K562 (cell line): ENCODE results near the gene TNIP2.

Experiments
- EP300 ChIP-seq: IDR thresholded peaks from 2 replicates; pipeline ENCODE4 v1.6.1; 2012; ENCODE audit warnings: low read length, improper control_type of control experiment
- GABPA ChIP-seq: fragments of 200-800 bp; sonication (Bioruptor generic); conservative IDR thresholded peaks from 2 replicates; pipeline ENCODE4 v1.6.1; 2016; ENCODE audit warnings: low read depth, missing genetic modification characterization, missing compliant biosample characterization
- GATAD2B ChIP-seq: fragments of 450-650 bp; IDR thresholded peaks from 2 replicates; pipeline ENCODE4 v1.6.1; 2017; ENCODE audit warnings: mild to moderate bottlenecking, borderline replicate concordance
- NFYB ChIP-seq: IDR thresholded peaks from 2 replicates; pipeline ENCODE4 v1.6.1; 2011; ENCODE audit warnings: mild to moderate bottlenecking, moderate library complexity; ENCODE audit not compliant: insufficient read length; ENCODE audit errors: extremely low read depth
- POLR3G ChIP-seq: IDR thresholded peaks from 2 replicates; pipeline ENCODE4 v1.6.1; 2011; ENCODE audit not compliant: insufficient read length, insufficient replicate concordance; ENCODE audit errors: extremely low read depth
- PYGO2 ChIP-seq: fragments of 450-650 bp; IDR thresholded peaks from 2 replicates; pipeline ENCODE4 v1.6.1; 2016; ENCODE audit warnings: mild to moderate bottlenecking, missing genetic modification characterization, moderate library complexity, missing compliant biosample characterization
- ZNF197 ChIP-seq: fragments of 200-800 bp; sonication (Bioruptor generic); IDR thresholded peaks from 2 replicates; pipeline ENCODE4 v1.6.1; 2016; ENCODE audit warnings: low read depth, missing genetic modification characterization, missing compliant biosample characterization
- TF ChIP-seq, protein P1 (sequence below): sonication (generic); formaldehyde crosslinking; IDR thresholded peaks from 2 replicates; pipeline ENCODE4 v1.8.1; 2023; ENCODE audit warnings: mild to moderate bottlenecking, missing genetic modification reagents

DNA sequence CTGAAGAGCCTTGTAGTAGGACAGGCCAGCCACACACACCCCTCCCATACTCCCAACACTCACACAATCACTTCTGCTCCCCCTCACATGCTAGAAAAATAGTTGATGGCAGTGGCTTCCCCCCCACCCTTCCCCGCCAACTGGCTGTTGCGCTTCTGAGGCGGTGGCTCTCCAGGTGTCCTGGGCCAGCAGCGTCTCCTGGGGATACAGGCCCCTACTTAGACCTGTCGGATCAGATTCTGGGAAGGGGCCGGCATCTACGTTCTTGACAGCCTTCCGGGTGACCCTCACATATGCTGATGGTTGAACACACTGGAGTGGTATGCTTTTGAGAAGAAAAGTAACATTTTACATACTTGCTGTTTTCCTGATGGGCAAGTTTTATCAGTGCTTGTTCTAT lies 39.9 kb downstream of the TNIP2 start:
- TF ChIP-seq ZNF197 (no peak), EP300 (no peak), GATAD2B (no peak), PYGO2 (tag) (no peak), GABPA (tag) (no peak), NFYB (no peak), POLR3G (no peak)
- TF ChIP-seq, protein P1, sequence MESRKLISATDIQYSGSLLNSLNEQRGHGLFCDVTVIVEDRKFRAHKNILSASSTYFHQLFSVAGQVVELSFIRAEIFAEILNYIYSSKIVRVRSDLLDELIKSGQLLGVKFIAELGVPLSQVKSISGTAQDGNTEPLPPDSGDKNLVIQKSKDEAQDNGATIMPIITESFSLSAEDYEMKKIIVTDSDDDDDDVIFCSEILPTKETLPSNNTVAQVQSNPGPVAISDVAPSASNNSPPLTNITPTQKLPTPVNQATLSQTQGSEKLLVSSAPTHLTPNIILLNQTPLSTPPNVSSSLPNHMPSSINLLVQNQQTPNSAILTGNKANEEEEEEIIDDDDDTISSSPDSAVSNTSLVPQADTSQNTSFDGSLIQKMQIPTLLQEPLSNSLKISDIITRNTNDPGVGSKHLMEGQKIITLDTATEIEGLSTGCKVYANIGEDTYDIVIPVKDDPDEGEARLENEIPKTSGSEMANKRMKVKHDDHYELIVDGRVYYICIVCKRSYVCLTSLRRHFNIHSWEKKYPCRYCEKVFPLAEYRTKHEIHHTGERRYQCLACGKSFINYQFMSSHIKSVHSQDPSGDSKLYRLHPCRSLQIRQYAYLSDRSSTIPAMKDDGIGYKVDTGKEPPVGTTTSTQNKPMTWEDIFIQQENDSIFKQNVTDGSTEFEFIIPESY (CRISPR knock-in tag) = no peak
